Ishikawa (cell line): ENCODE results near the gene CDH13.

ENCODE experiments used
- CEBPB ChIP-seq: IDR thresholded peaks from 2 replicates; pipeline ENCODE4 v1.6.1; 2012
- EGR1 ChIP-seq: IDR thresholded peaks from 2 replicates; pipeline ENCODE4 v1.6.1; 2012
- EP300 ChIP-seq: IDR thresholded peaks from 2 replicates; pipeline ENCODE4 v1.6.1; 2012; ENCODE audit warnings: borderline replicate concordance
- FOXM1 ChIP-seq: IDR thresholded peaks from 2 replicates; pipeline ENCODE4 v1.6.1; 2012; ENCODE audit warnings: low read depth, borderline replicate concordance
- RAD21 ChIP-seq: IDR thresholded peaks from 2 replicates; pipeline ENCODE4 v1.6.1; 2012; ENCODE audit warnings: low read depth
- TF ChIP-seq, protein P1 (sequence below): IDR thresholded peaks from 2 replicates; pipeline ENCODE4 v1.6.1; 2012; ENCODE audit warnings: low read depth, mild to moderate bottlenecking
- TF ChIP-seq, protein P2 (sequence below): IDR thresholded peaks from 2 replicates; pipeline ENCODE4 v1.6.1; 2012

DNA sequence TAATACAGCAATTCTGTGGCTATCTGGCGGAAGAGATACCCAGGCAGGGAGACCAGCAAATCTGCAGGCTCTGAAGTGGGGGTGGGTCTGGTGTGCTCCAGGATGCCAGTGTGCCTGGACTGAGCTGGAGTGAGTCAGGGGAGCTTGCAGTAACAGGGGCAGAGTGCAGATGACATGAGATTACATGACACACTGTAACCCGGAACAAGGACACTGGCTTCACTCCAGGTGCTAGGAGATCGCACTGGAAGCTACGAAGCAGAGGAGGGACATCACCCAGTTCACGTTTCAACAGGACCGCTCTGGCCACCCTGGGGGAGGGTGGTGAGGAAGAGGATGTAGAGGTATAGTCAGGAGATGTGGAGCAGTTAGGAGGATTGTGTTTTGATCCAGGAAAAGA, 475.6 kb downstream of the CDH13 start:
- TF ChIP-seq FOXM1, result no peak
- TF ChIP-seq RAD21, result no peak
- TF ChIP-seq, protein P1, sequence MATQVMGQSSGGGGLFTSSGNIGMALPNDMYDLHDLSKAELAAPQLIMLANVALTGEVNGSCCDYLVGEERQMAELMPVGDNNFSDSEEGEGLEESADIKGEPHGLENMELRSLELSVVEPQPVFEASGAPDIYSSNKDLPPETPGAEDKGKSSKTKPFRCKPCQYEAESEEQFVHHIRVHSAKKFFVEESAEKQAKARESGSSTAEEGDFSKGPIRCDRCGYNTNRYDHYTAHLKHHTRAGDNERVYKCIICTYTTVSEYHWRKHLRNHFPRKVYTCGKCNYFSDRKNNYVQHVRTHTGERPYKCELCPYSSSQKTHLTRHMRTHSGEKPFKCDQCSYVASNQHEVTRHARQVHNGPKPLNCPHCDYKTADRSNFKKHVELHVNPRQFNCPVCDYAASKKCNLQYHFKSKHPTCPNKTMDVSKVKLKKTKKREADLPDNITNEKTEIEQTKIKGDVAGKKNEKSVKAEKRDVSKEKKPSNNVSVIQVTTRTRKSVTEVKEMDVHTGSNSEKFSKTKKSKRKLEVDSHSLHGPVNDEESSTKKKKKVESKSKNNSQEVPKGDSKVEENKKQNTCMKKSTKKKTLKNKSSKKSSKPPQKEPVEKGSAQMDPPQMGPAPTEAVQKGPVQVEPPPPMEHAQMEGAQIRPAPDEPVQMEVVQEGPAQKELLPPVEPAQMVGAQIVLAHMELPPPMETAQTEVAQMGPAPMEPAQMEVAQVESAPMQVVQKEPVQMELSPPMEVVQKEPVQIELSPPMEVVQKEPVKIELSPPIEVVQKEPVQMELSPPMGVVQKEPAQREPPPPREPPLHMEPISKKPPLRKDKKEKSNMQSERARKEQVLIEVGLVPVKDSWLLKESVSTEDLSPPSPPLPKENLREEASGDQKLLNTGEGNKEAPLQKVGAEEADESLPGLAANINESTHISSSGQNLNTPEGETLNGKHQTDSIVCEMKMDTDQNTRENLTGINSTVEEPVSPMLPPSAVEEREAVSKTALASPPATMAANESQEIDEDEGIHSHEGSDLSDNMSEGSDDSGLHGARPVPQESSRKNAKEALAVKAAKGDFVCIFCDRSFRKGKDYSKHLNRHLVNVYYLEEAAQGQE, result no peak
- no peak for TF ChIP-seq EGR1
- TF ChIP-seq CEBPB, result no peak
- no peak for TF ChIP-seq EP300
- TF ChIP-seq, protein P2, sequence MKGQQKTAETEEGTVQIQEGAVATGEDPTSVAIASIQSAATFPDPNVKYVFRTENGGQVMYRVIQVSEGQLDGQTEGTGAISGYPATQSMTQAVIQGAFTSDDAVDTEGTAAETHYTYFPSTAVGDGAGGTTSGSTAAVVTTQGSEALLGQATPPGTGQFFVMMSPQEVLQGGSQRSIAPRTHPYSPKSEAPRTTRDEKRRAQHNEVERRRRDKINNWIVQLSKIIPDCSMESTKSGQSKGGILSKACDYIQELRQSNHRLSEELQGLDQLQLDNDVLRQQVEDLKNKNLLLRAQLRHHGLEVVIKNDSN, result no peak
